GM23338 (cell line): Measurements from ENCODE around the gene EFCAB6.

Experiments used
- CREB1 ChIP-seq: fragments of 250-450 bp; sonication (Bioruptor Pico); IDR thresholded peaks from 2 replicates; pipeline ENCODE4 v1.5.0; 2020; ENCODE audit warnings: low read depth, mild to moderate bottlenecking, moderate library complexity
- EZH2 ChIP-seq: fragments of 200-600 bp; sonication (generic); IDR thresholded peaks from one replicate; pipeline ENCODE4 v1.8.0; 2017; ENCODE audit warnings: antibody characterized with exemption, mild to moderate bottlenecking, low read depth; ENCODE audit not compliant: unreplicated experiment
- EZH2phosphoT487 ChIP-seq: fragments of 200-600 bp; sonication (generic); IDR thresholded peaks from one replicate; pipeline ENCODE4 v1.8.1; 2018; ENCODE audit warnings: antibody characterized with exemption; ENCODE audit not compliant: unreplicated experiment
- POLR2AphosphoS5 ChIP-seq: IDR thresholded peaks from 2 replicates; pipeline ENCODE4 v1.6.1; 2016; ENCODE audit warnings: antibody characterized with exemption, low read depth
- ZNF114 ChIP-seq: fragments of 250-450 bp; sonication (Bioruptor Pico); IDR thresholded peaks from 2 replicates; pipeline ENCODE4 v1.5.0; 2020; ENCODE audit warnings: mild to moderate bottlenecking, moderate library complexity
- TF ChIP-seq, protein P1 (sequence below), 2 experiments: fragments of 200-600 bp in 1 of 2; sonication (generic) in 1 of 2; conservative IDR thresholded peaks; 2 replicates each; pipeline versions ENCODE4 v1.5.1 to v1.6.1; 2016 to 2017; ENCODE audit warnings: antibody characterized with exemption in 2 of 2, low read depth in 2 of 2, mild to moderate bottlenecking in 2 of 2, moderate library complexity in 1 of 2
- TF ChIP-seq, protein P2 (sequence below): IDR thresholded peaks from 2 replicates; pipeline ENCODE4 v1.6.1; 2016; ENCODE audit warnings: antibody characterized with exemption
- TF ChIP-seq, protein P3 (sequence below): IDR thresholded peaks from one replicate; pipeline ENCODE4 v1.6.1; 2018; ENCODE audit warnings: antibody characterized with exemption; ENCODE audit not compliant: unreplicated experiment

DNA sequence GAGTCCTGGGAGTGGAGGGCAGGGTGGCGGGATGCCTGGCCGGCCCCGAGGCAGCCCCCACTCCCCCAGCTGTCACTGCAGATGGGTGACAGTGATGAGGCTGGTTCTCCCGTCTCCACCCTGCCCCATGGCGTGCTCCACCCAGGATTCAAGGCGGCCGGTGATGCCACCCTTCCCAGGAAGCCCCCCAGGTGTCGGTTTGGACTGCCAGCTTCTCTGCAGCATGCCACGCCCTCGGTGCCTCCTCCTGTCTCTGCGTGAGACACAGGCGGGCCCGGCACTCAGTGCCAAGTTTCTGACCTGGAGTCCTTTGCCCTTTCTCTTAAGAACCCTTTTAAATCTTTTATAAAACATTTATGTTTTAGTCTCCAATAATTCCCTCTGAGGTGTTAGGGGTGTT, 328.8 kb downstream of the EFCAB6 start:
- TF ChIP-seq, protein P1, sequence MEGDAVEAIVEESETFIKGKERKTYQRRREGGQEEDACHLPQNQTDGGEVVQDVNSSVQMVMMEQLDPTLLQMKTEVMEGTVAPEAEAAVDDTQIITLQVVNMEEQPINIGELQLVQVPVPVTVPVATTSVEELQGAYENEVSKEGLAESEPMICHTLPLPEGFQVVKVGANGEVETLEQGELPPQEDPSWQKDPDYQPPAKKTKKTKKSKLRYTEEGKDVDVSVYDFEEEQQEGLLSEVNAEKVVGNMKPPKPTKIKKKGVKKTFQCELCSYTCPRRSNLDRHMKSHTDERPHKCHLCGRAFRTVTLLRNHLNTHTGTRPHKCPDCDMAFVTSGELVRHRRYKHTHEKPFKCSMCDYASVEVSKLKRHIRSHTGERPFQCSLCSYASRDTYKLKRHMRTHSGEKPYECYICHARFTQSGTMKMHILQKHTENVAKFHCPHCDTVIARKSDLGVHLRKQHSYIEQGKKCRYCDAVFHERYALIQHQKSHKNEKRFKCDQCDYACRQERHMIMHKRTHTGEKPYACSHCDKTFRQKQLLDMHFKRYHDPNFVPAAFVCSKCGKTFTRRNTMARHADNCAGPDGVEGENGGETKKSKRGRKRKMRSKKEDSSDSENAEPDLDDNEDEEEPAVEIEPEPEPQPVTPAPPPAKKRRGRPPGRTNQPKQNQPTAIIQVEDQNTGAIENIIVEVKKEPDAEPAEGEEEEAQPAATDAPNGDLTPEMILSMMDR (conservative IDR thresholded peaks at IDR 0.05; ENCODE audit: low read depth in 2 of 2), result no peak
- TF ChIP-seq, protein P2, sequence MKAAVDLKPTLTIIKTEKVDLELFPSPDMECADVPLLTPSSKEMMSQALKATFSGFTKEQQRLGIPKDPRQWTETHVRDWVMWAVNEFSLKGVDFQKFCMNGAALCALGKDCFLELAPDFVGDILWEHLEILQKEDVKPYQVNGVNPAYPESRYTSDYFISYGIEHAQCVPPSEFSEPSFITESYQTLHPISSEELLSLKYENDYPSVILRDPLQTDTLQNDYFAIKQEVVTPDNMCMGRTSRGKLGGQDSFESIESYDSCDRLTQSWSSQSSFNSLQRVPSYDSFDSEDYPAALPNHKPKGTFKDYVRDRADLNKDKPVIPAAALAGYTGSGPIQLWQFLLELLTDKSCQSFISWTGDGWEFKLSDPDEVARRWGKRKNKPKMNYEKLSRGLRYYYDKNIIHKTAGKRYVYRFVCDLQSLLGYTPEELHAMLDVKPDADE, result no peak
- TF ChIP-seq EZH2 (no peak), ZNF114 (CRISPR knock-in tag) (no peak), POLR2AphosphoS5 (no peak), CREB1 (CRISPR knock-in tag) (no peak), EZH2phosphoT487 (no peak)
- TF ChIP-seq, protein P3, sequence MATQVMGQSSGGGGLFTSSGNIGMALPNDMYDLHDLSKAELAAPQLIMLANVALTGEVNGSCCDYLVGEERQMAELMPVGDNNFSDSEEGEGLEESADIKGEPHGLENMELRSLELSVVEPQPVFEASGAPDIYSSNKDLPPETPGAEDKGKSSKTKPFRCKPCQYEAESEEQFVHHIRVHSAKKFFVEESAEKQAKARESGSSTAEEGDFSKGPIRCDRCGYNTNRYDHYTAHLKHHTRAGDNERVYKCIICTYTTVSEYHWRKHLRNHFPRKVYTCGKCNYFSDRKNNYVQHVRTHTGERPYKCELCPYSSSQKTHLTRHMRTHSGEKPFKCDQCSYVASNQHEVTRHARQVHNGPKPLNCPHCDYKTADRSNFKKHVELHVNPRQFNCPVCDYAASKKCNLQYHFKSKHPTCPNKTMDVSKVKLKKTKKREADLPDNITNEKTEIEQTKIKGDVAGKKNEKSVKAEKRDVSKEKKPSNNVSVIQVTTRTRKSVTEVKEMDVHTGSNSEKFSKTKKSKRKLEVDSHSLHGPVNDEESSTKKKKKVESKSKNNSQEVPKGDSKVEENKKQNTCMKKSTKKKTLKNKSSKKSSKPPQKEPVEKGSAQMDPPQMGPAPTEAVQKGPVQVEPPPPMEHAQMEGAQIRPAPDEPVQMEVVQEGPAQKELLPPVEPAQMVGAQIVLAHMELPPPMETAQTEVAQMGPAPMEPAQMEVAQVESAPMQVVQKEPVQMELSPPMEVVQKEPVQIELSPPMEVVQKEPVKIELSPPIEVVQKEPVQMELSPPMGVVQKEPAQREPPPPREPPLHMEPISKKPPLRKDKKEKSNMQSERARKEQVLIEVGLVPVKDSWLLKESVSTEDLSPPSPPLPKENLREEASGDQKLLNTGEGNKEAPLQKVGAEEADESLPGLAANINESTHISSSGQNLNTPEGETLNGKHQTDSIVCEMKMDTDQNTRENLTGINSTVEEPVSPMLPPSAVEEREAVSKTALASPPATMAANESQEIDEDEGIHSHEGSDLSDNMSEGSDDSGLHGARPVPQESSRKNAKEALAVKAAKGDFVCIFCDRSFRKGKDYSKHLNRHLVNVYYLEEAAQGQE, result no peak
